GM12874 (cell line): ENCODE data around the gene RTL1.

ENCODE experiments used
- TF ChIP-seq, protein P1 (sequence below): IDR thresholded peaks from 2 replicates; pipeline ENCODE4 v1.5.1; 2011; ENCODE audit warnings: low read depth, mild to moderate bottlenecking, control low read depth, low read length, moderate library complexity; ENCODE audit not compliant: insufficient read depth

Gene RTL1

DNA sequence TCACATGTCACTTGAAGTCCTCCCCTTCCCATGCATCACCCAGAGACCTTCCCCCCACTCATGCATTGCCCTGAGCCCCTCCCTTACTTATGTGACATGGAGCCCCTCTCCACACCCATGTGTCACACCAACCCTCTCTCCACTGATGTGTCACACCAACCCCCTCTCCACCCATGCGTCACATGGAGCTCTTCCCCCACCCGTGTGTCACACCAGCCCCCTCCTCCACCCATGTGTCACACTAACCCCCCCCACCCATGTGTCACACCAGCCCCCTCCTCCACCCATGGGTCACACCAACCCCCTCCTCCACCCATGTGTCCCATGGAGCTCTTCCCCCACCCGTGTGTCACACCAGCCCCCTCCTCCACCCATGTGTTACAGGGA is 30.4 kb downstream of the RTL1 start:
- TF ChIP-seq, protein P1, sequence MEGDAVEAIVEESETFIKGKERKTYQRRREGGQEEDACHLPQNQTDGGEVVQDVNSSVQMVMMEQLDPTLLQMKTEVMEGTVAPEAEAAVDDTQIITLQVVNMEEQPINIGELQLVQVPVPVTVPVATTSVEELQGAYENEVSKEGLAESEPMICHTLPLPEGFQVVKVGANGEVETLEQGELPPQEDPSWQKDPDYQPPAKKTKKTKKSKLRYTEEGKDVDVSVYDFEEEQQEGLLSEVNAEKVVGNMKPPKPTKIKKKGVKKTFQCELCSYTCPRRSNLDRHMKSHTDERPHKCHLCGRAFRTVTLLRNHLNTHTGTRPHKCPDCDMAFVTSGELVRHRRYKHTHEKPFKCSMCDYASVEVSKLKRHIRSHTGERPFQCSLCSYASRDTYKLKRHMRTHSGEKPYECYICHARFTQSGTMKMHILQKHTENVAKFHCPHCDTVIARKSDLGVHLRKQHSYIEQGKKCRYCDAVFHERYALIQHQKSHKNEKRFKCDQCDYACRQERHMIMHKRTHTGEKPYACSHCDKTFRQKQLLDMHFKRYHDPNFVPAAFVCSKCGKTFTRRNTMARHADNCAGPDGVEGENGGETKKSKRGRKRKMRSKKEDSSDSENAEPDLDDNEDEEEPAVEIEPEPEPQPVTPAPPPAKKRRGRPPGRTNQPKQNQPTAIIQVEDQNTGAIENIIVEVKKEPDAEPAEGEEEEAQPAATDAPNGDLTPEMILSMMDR = no peak

GRCh38 chr14:100872259-100873095 is 31.0 kb downstream of the RTL1 start:
- TF ChIP-seq, protein P1 = no peak

DNA sequence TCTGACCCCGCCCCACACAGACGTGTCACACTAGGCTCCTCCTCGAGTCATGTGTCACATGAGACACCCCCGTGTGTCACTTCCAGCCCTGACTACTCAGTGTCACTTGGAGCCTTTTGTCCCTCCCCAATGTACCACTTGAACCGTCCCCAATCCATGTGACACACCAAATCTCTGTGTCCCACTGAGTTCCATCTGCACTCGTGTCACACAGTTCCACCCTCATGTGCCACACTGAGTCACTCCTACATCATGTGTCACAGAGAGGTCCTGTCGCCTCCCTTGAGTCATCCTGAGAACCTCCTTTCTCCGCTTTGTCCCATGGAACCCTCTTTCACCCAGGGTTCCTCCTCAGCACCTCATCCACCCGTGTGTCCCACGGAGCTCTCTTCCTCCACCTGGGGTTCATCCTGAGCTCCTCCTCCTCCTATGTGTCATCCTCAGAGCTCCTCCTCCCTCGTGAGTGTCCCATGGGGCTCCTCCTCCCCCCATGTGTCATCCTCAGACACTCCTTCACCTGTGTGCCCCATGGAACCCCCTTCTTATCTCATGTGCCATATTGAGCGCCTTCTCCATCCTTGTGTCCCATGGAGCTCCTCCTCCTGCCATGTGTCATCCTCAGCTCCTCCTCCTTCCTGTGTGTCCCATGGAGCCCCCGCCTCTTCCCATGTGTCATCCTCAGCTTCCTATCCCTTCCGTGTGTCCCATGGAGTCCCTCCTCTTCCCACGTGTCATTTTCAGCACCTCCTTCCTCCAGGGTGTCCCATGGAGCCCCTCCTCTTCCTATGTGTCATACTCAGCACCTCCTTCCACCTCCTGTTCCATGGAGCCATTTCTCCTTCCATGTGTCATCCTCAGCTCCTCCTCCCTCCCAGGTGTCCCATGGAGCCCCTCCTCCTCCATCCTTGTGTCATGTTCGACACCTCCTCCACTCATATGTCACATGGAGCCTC is 32.0 kb downstream of the RTL1 start:
- TF ChIP-seq, protein P1 = no peak

- TF ChIP-seq, protein P1 = no peak
Observed at GRCh38 chr14:100868621-100869370, 34.7 kb downstream of the RTL1 start.

DNA sequence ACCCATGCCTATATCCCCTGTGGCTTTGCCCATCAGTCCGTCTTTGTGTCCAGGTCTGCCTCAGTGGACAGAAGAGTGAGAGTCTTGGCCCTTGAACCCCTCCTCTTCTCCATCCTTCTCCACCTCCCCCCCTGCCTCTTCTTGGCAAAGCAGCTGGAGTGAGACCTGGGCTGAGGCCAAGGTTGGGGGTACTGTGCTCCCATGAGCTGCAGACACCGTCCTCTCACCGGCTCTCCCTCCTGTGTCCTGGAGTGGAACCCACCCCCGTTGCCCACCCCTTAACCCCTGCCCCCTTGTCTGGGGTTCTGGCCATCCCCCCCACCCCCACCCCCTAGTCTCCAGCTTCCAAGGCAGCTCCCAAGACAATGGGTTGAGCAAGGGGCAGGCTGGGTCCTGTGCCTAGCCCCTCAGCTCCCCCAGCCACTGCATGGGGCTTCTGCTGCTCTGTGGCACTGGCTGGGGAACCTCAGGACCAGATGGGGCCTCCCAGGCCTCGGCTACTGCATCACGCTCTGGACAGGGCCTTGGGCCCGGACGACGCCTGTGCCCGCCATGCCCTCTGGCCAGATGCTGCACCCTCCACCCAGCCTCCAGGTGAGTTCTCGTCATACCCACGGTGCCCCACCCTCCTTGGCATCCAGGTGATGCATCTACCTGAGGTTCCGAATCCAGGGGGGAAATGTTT is 35.7 kb downstream of the RTL1 start:
- TF ChIP-seq, protein P1 = no peak

- TF ChIP-seq, protein P1 = no peak
Observed at GRCh38 chr14:100866666-100867630, 36.6 kb downstream of the RTL1 start.
